ENCODE measurements around the gene SNRNP70. TPM values are rescaled to one million over a fixed set of nuclear protein-coding genes. Genes with fewer than 3 reads are reported as not detected.
A peak's percentile ranks its signal among the peaks of the same experiment; 100 is the strongest.

The SNRNP70 gene
- total and polyA plus RNA-seq, 2 donors (not counting 3 experiments of a cell fraction or from before 2014, with no cell fraction given) = 215 to 300 TPM

GRCh38 chr19:49086296-49086695, 1.0 kb downstream of the SNRNP70 start:
- H3K27ac ChIP-seq (ENCODE audit: insufficient read depth, low read depth, low read length) = peak overlapping the region; percentile 73
- no TSS peak for BruUV-seq (replicated peaks)
- CTCF ChIA-PET = interaction anchor here (0.7 to 3.3 kb wide), 2 partner anchors 12 to 21 kb away, joined by 4 to 24 read pairs; no protein-coding TSS in a partner anchor

More at GRCh38 chr19:49086296-49086695, 1.0 kb downstream of the SNRNP70 start:
- Histone ChIP-seq H3K9me1 (replicated peaks; ENCODE audit: control insufficient read depth, extremely low read depth, insufficient read depth, low read length) (no peaks in the 10 kb centered on the region), H2AFZ (ENCODE audit: low read depth, low read length) (no peak overlapping the region), H3K4me1 (ENCODE audit: control insufficient read depth, extremely low read depth, insufficient read depth, low read length) (peaks cover 14% of the 10 kb centered on the region), H3K4me2 (ENCODE audit: insufficient read depth, low read length) (peak overlapping the region; percentile 85), H4K20me1 (replicated peaks; ENCODE audit: control insufficient read depth, extremely low read depth, insufficient read depth, low read length) (peaks cover 2% of the 10 kb centered on the region), H3K9me3 (replicated peaks; ENCODE audit: control insufficient read depth, insufficient read depth, low read length) (no peaks in the 10 kb centered on the region), H3K27me3 (ENCODE audit: control insufficient read depth in 2 of 2, insufficient read depth in 2 of 2, low read length in 2 of 2) (peaks cover 2 to 3% of the 10 kb centered on the region in 2 experiments), H3K4me3 (replicated peaks in 1 of 3; ENCODE audit: insufficient read depth in 1 of 3, low read depth in 1 of 3, low read length in 3 of 3) (peak overlapping the region; percentile 75 to 93 (median 89)), H3K36me3 (ENCODE audit: control insufficient read depth in 2 of 2, extremely low read depth in 1 of 2, insufficient read depth in 2 of 2, low read length in 2 of 2) (peaks cover 7 to 27% of the 10 kb centered on the region in 2 experiments), H3K9ac (replicated peaks; ENCODE audit: extremely low read depth, insufficient read depth, low read length) (peak overlapping the region; percentile 97), H3K79me2 (ENCODE audit: control insufficient read depth, insufficient read depth, low read length) (peaks cover 49% of the 10 kb centered on the region)
- dilution Hi-C loops (cut with MboI; ENCODE audit: extremely low pct_ligation_motif_present, low sequenced_read_pairs) (no loop called here), intact Hi-C loops (cut with micrococcal nuclease) (loop anchor here (5.0 kb wide), 1 partner anchor 41 kb away; no protein-coding TSS in a partner anchor)
- DNase-seq (ENCODE audit: low read depth, low spot score) = no peak
- FAIRE-seq = peak; percentile 44
- no peak for TF ChIP-seq JUN (IDR thresholded peaks at IDR 0.05; ENCODE audit: borderline replicate concordance, insufficient read depth, insufficient read length, low read depth)
- TF ChIP-seq FOS (IDR thresholded peaks at IDR 0.05; ENCODE audit: borderline replicate concordance, insufficient read depth, low read length) = no peak
- TF ChIP-seq GATA2 (IDR thresholded peaks at IDR 0.05; ENCODE audit: insufficient read depth, insufficient read length, low read depth, low read length) = no peak
- no peak for TF ChIP-seq EZH2 (IDR thresholded peaks at IDR 0.05; ENCODE audit: borderline replicate concordance, low read depth, low read length, severe bottlenecking)
- TF ChIP-seq POLR2AphosphoS5 (IDR thresholded peaks at IDR 0.05; ENCODE audit: insufficient read depth, low read depth, low read length) = no peak
- no peak for TF ChIP-seq POLR2A (IDR thresholded peaks at IDR 0.05; ENCODE audit: low read depth, low read length)
- TF ChIP-seq MYC (IDR thresholded peaks at IDR 0.05; ENCODE audit: low read depth, low read length) = no peak
- TF ChIP-seq CTCF (IDR thresholded peaks at IDR 0.05; ENCODE audit: extremely low read depth in 1 of 2, insufficient read depth in 1 of 2, low read depth in 1 of 2, low read length in 2 of 2) = no peak
- TF ChIP-seq MAX (IDR thresholded peaks at IDR 0.05; ENCODE audit: insufficient read depth, insufficient read length) = no peak
- POLR2A ChIA-PET = no interaction called here
